K562 (cell line): ENCODE data around the gene CNNM2. TPM values are rescaled to one million over a fixed set of nuclear protein-coding genes. Genes with fewer than 3 reads are reported as not detected.

ENCODE experiments used
- ATAC-seq: fragments of 200-7000 bp; cut with Tn5 transposase; 3 replicates; pipeline ENCODE4 v1.9.1; 2020; ENCODE audit warnings: moderate library complexity
- BruUV-seq: library from RNA; stranded (reverse); fragments of 400-500 nt; replicated peaks from 2 replicates; lab custom pipeline; 2021; lab: Mats Ljungman, UMichigan
- CTCF ChIA-PET: fragments of 300-600 bp; formaldehyde crosslinking; extraction: SDS; loops from one replicate; lab custom pipeline; 2021; ENCODE audit warnings: low intra/inter-chr PET ratio; lab: Yijun Ruan, JAX
- POLR2A ChIA-PET: fragments of 300-600, 350-650 bp; sonication (Branson Sonifier 250); formaldehyde crosslinking; extraction: SDS; loops from one replicate; lab custom pipeline; 2021; ENCODE audit warnings: antibody characterized with exemption, inconsistent platforms; lab: Yijun Ruan, JAX
- DNase-seq, 4 experiments: peaks; one replicate each; pipeline versions ENCODE4 v3.0.0 to v3.0.0-alpha.2; 2011 to 2018; ENCODE audit warnings: low spot score in 3 of 4, mixed read lengths in 3 of 4; ENCODE audit errors: extremely low read depth in 1 of 4
- FAIRE-seq: peaks from 2 replicates; lab custom pipeline; 2011; peaks lifted over from hg19 to GRCh38; lab: Jason Lieb, UNC
- H2AFZ ChIP-seq: 2 replicates; pipeline ENCODE4 v1.6.0; 2011; ENCODE audit warnings: low read depth, low read length, control low read depth, inconsistent platforms
- H3K27ac ChIP-seq: fragments of 200-600 bp; 3 replicates; pipeline ENCODE4 v1.8.0; 2011; ENCODE audit warnings: low read depth, mild to moderate bottlenecking, control low read depth, inconsistent platforms, low read length, moderate library complexity, mixed read lengths; ENCODE audit errors: extremely low read depth
- H3K27me3 ChIP-seq, 2 experiments: fragments of 300-600 bp in 1 of 2; 2 replicates in 1 of 2; 3 replicates in 1 of 2; pipeline versions ENCODE4 v1.6.0 to v1.8.0; 2011; ENCODE audit warnings: inconsistent platforms in 2 of 2, low read length in 2 of 2, mild to moderate bottlenecking in 1 of 2, mixed read lengths in 1 of 2, moderate library complexity in 1 of 2; ENCODE audit not compliant: control insufficient read depth in 2 of 2, insufficient read depth in 2 of 2
- H3K36me3 ChIP-seq: fragments of 300-600 bp; 3 replicates; pipeline ENCODE4 v1.8.0; 2011; ENCODE audit warnings: mild to moderate bottlenecking, low read length, inconsistent platforms; ENCODE audit not compliant: control insufficient read depth, insufficient read depth
- H3K4me1 ChIP-seq, 2 experiments: fragments of 200-600 bp in 1 of 2; replicated peaks in 1 of 2; 2 replicates in 1 of 2; 3 replicates in 1 of 2; pipeline versions ENCODE4 v1.5.1 to v1.8.0; 2011; ENCODE audit warnings: inconsistent platforms in 2 of 2, low read length in 2 of 2, mild to moderate bottlenecking in 1 of 2, mixed read lengths in 1 of 2, moderate library complexity in 1 of 2; ENCODE audit not compliant: control insufficient read depth in 2 of 2, insufficient read depth in 2 of 2
- H3K4me2 ChIP-seq: 2 replicates; pipeline ENCODE4 v1.6.1; 2011; ENCODE audit warnings: low read length, control low read depth, inconsistent platforms, mixed read lengths; ENCODE audit not compliant: insufficient read depth
- H3K4me3 ChIP-seq: fragments of 200-600 bp; sonication (generic), shearing (Covaris generic); 2 replicates; pipeline ENCODE4 v1.5.1; 2016; ENCODE audit warnings: control low read depth, inconsistent platforms
- H3K79me2 ChIP-seq: fragments of 200-600 bp; 3 replicates; pipeline ENCODE4 v1.8.0; 2011; ENCODE audit warnings: low read length, inconsistent platforms; ENCODE audit not compliant: control insufficient read depth, insufficient read depth
- H3K9ac ChIP-seq, 2 experiments: 2 replicates each; pipeline versions ENCODE4 v1.6.0 to v1.6.1; 2011; ENCODE audit warnings: low read depth in 2 of 2, low read length in 2 of 2, control low read depth in 1 of 2, inconsistent platforms in 1 of 2, mild to moderate bottlenecking in 1 of 2, mixed read lengths in 1 of 2; ENCODE audit not compliant: insufficient read depth in 1 of 2
- H3K9me1 ChIP-seq: one replicate; pipeline ENCODE4 v1.6.0; 2011; ENCODE audit warnings: inconsistent platforms, mild to moderate bottlenecking, low read length, moderate library complexity; ENCODE audit not compliant: control insufficient read depth, insufficient read depth
- H3K9me3 ChIP-seq: replicated peaks from 2 replicates; pipeline ENCODE4 v1.5.1; 2011; ENCODE audit warnings: low read depth, low read length, inconsistent platforms; ENCODE audit not compliant: control insufficient read depth, insufficient read depth
- H4K20me1 ChIP-seq: replicated peaks from 2 replicates; pipeline ENCODE4 v1.6.1; 2011; ENCODE audit warnings: low read length, inconsistent platforms, mixed read lengths; ENCODE audit not compliant: control insufficient read depth, insufficient read depth
- ARNT ChIP-seq, 2 experiments: fragments of 450-650 bp; IDR thresholded peaks; 2 replicates each; pipeline ENCODE4 v1.6.1; 2016; ENCODE audit warnings: mild to moderate bottlenecking in 1 of 2
- ASH1L ChIP-seq: fragments of 450-650 bp; IDR thresholded peaks from 2 replicates; pipeline ENCODE4 v1.6.1; 2018; ENCODE audit warnings: borderline replicate concordance, mild to moderate bottlenecking, low read depth; ENCODE audit not compliant: partially characterized antibody
- ATF1 ChIP-seq, 2 experiments: fragments of 450-650 bp in 1 of 2; IDR thresholded peaks; 2 replicates each; pipeline ENCODE4 v1.6.1; 2016; ENCODE audit warnings: missing compliant biosample characterization in 1 of 2, missing genetic modification characterization in 1 of 2
- BRCA1 ChIP-seq, 2 experiments: fragments of 450-650 bp in 1 of 2; sonication (generic) in 1 of 2; formaldehyde crosslinking in 1 of 2; IDR thresholded peaks; 2 replicates each; pipeline versions ENCODE4 v1.5.0 to v1.6.1; 2017 to 2020; ENCODE audit warnings: mild to moderate bottlenecking in 1 of 2, missing genetic modification reagents in 1 of 2
- CTBP1 ChIP-seq: fragments of 450-650 bp; IDR thresholded peaks from 2 replicates; pipeline ENCODE4 v1.6.1; 2016; ENCODE audit warnings: borderline replicate concordance
- ELF2 ChIP-seq: fragments of 250-450 bp; sonication (Bioruptor Pico); IDR thresholded peaks from 2 replicates; pipeline ENCODE4 v1.5.0; 2021; ENCODE audit warnings: mild to moderate bottlenecking
- GABPA ChIP-seq: fragments of 200-800 bp; sonication (Bioruptor generic); conservative IDR thresholded peaks from 2 replicates; pipeline ENCODE4 v1.6.1; 2016; ENCODE audit warnings: low read depth, missing genetic modification characterization, missing compliant biosample characterization
- HNRNPH1 ChIP-seq: fragments of 200-400 bp; formaldehyde crosslinking; optimal IDR thresholded peaks from 2 replicates; pipeline ENCODE3; 2017; ENCODE audit warnings: low read depth, mild to moderate bottlenecking, low read length, moderate library complexity
- MED1 ChIP-seq: sonication (generic); formaldehyde crosslinking; IDR thresholded peaks from 2 replicates; pipeline ENCODE4 v1.8.1; 2023; ENCODE audit warnings: missing genetic modification reagents, borderline replicate concordance
- MEIS2 ChIP-seq: fragments of 450-650 bp; IDR thresholded peaks from 2 replicates; pipeline ENCODE4 v1.6.1; 2014; ENCODE audit warnings: mild to moderate bottlenecking; ENCODE audit not compliant: partially characterized antibody
- MTA2 ChIP-seq: fragments of 450-650 bp; IDR thresholded peaks from 2 replicates; pipeline ENCODE4 v1.6.1; 2016; ENCODE audit warnings: low read depth
- NCOA1 ChIP-seq: fragments of 450-650 bp; IDR thresholded peaks from 2 replicates; pipeline ENCODE4 v1.6.1; 2016; ENCODE audit warnings: low read depth
- NFE2 ChIP-seq: IDR thresholded peaks from 2 replicates; pipeline ENCODE4 v1.6.1; 2014; ENCODE audit warnings: antibody characterized with exemption, low read depth
- PCBP2 ChIP-seq: fragments of 200-400 bp; formaldehyde crosslinking; IDR thresholded peaks from 2 replicates; pipeline ENCODE4 v1.6.1; 2018; ENCODE audit warnings: low read length, low read depth, mild to moderate bottlenecking, moderate library complexity; ENCODE audit not compliant: poor library complexity, severe bottlenecking
- POLR3G ChIP-seq: IDR thresholded peaks from 2 replicates; pipeline ENCODE4 v1.6.1; 2011; ENCODE audit not compliant: insufficient read length, insufficient replicate concordance; ENCODE audit errors: extremely low read depth
- PPARD ChIP-seq: fragments of 250-450 bp; sonication (Bioruptor Pico); IDR thresholded peaks from 2 replicates; pipeline ENCODE4 v1.8.0; 2022; ENCODE audit warnings: inconsistent platforms, mild to moderate bottlenecking, moderate library complexity
- RB1 ChIP-seq: fragments of 450-650 bp; IDR thresholded peaks from 2 replicates; pipeline ENCODE4 v1.6.1; 2017; ENCODE audit warnings: low read depth, mild to moderate bottlenecking
- RCOR1 ChIP-seq, 2 experiments: IDR thresholded peaks; 2 replicates each; pipeline ENCODE4 v1.6.1; 2012; ENCODE audit warnings: low read depth in 2 of 2, low read length in 2 of 2, borderline replicate concordance in 1 of 2, improper control_type of control experiment in 1 of 2
- TBL1XR1 ChIP-seq, 2 experiments: IDR thresholded peaks; 2 replicates each; pipeline ENCODE4 v1.6.1; 2012; ENCODE audit warnings: improper control_type of control experiment in 2 of 2, low read length in 2 of 2, mild to moderate bottlenecking in 1 of 2
- ZNF224 ChIP-seq: sonication (generic); formaldehyde crosslinking; IDR thresholded peaks from 2 replicates; pipeline ENCODE4 v1.8.0; 2022; ENCODE audit warnings: mild to moderate bottlenecking, missing genetic modification reagents
- WGBS: fragments of 100-300 bp; shearing (Covaris generic); methylation state at CpG from one replicate; pipeline ENCODE4 v1.1.6; 2016; ENCODE audit warnings: low coverage, mixed read lengths; ENCODE audit not compliant: insufficient coverage; ENCODE audit errors: missing lambda C conversion rate; 5-methylcytosine and 5-hydroxymethylcytosine counted together
- in situ Hi-C: fragments of 300-500 bp; cut with MboI; formaldehyde crosslinking; loops from 4 replicates; pipeline ENCODE4 v1.15.0; 2018; ENCODE audit warnings: inconsistent platforms, mixed read lengths
- intact Hi-C: fragments of 100-400 bp; cut with micrococcal nuclease; formaldehyde crosslinking; loops from 2 replicates; pipeline ENCODE4 v1.14.2; 2022
- polyA plus RNA-seq, 8 experiments: library from polyadenylated mRNA; depleted of rRNA in 4 of 8; stranded (reverse) in 5 of 8; unstranded in 3 of 8; fragments of >200 nt; fragmentation: Nextera tagmentation in 2 of 8; fragmentation: Illumina TruSeq in 1 of 8; extraction: Ambion mirVana in 2 of 8; extraction: Trizol in 1 of 8; gene quantifications; 2 replicates each; pipeline versions ENCODE4 v1.2.1 to v1.2.3, GENCODE V29; 2011 to 2014; ENCODE audit warnings: inconsistent platforms in 1 of 8, missing spikeins in 1 of 8
- total RNA-seq, 7 experiments: library from RNA; depleted of rRNA in 6 of 7; stranded (reverse); fragments of >200 nt in 6 of 7; fragmentation: Illumina TruSeq in 2 of 7; extraction: Trizol in 2 of 7; gene quantifications; 2 replicates each; pipeline versions ENCODE4 v1.2.1 to v1.2.3, GENCODE V29; 2011 to 2021; ENCODE audit warnings: low replicate concordance in 1 of 7

Gene CNNM2
- total and polyA plus RNA-seq, 9 of the 15 experiments (the other 6 are each of a cell fraction or from before 2014, with no cell fraction given): 0.21 to 5.0 (median 1.3) TPM

- no peaks in the 10 kb centered on the region for H3K27me3 ChIP-seq
- H3K9me1 ChIP-seq: no peaks in the 10 kb centered on the region
- no peaks in the 10 kb centered on the region for H3K9me3 ChIP-seq
- H3K79me2 ChIP-seq: no peaks in the 10 kb centered on the region; the same call in 2 of the 3 replicates
- in situ Hi-C loops (no loop called here), intact Hi-C loops (loop anchor here (2.0 to 10.0 kb wide), 2 partner anchors 52 to 64 kb away; no protein-coding TSS in a partner anchor)
- peak overlapping the region; percentile 56 for H3K4me2 ChIP-seq
- ATAC-seq (peak; percentile 88), DNase-seq (peak; percentile 52 to 94 (median 65)), FAIRE-seq (peak; percentile 93)
- 9% methylated on average over 8 of the region's 8 CpGs for WGBS
- H3K27ac ChIP-seq: peak overlapping the region; percentile 95
- H3K4me1 ChIP-seq: peaks cover 28 to 33% of the 10 kb centered on the region in 2 experiments
- no peaks in the 10 kb centered on the region for H3K36me3 ChIP-seq
- peak overlapping the region in 1 of 2 experiments; percentile 71; a peak in 2 of 4 replicates for H3K9ac ChIP-seq
- no peak overlapping the region for H3K4me3 ChIP-seq
- ChIA-PET POLR2A (interaction anchor here (0.7 to 1.3 kb wide), 3 partner anchors 9 to 70 kb away, joined by 3 to 5 read pairs (median 3); partner anchors contain the start of gene CNNM2), CTCF (no interaction called here)
- no peaks in the 10 kb centered on the region for H4K20me1 ChIP-seq
- no TSS peak for BruUV-seq
- H2AFZ ChIP-seq: peak overlapping the region; percentile 70
- TF ChIP-seq BRCA1 (IDR thresholded peaks at IDR 0.05): peak; percentile 98; the same call in 1 of the 2 replicates
- TF ChIP-seq BRCA1 (CRISPR knock-in tag; IDR thresholded peaks at IDR 0.05): no peak
- no peak for TF ChIP-seq ATF1 (CRISPR knock-in tag; IDR thresholded peaks at IDR 0.05)
- 0 out of 2 replicates have a peak, but pooled peaks have one; percentile 27 for TF ChIP-seq ATF1 (tag; IDR thresholded peaks at IDR 0.05)
- peak; percentile 86 for TF ChIP-seq MTA2
- no peak for TF ChIP-seq PPARD (CRISPR knock-in tag)
- TF ChIP-seq NFE2: peak; percentile 35; the same call in 1 of the 2 replicates
- peak; percentile 79 for TF ChIP-seq MEIS2
- peak; percentile 38; the same call in 1 of the 2 replicates for TF ChIP-seq CTBP1
- no peak for TF ChIP-seq POLR3G
- peak; percentile 61; the same call in 1 of the 2 replicates for TF ChIP-seq NCOA1
- TF ChIP-seq RCOR1 (IDR thresholded peaks at IDR 0.05; ENCODE audit: borderline replicate concordance in 1 of 2, low read depth in 2 of 2, low read length in 2 of 2): peak in 1 of 2 experiments; percentile 58; a peak in 1 of 4 replicates
- no peak for TF ChIP-seq PCBP2
- no peak for TF ChIP-seq MED1
- no peak; the same call in 1 of the 2 replicates for TF ChIP-seq GABPA (tag)
- TF ChIP-seq TBL1XR1 (IDR thresholded peaks at IDR 0.05; ENCODE audit: low read length in 2 of 2): peak in 1 of 2 experiments; percentile 82; a peak in 2 of 4 replicates
- no peak for TF ChIP-seq ZNF224 (CRISPR knock-in tag)
- TF ChIP-seq HNRNPH1: no peak
- TF ChIP-seq RB1: no peak
- no peak for TF ChIP-seq ELF2 (CRISPR knock-in tag)
- peak in 1 of 2 experiments; percentile 53; a peak in 1 of 4 replicates for TF ChIP-seq ARNT (IDR thresholded peaks at IDR 0.05)
- TF ChIP-seq ASH1L: no peak
These were observed 70.6 kb downstream of the CNNM2 start for GRCh38 chr10:102988404-102989314.
